Skeletal muscle satellite cell (primary cell): ENCODE data around the gene DDX24.
A peak's percentile ranks its signal among the peaks of the same experiment; 100 is the strongest.

Experiments used
- H3K27me3 ChIP-seq: 2 replicates; pipeline ENCODE4 v1.7.0; 2013; ENCODE audit warnings: low read length; ENCODE audit not compliant: control insufficient read depth, insufficient read depth
- H3K36me3 ChIP-seq: 2 replicates; pipeline ENCODE4 v1.7.0; 2013; ENCODE audit warnings: mild to moderate bottlenecking, control low read depth, low read length; ENCODE audit not compliant: insufficient read depth
- H3K4me1 ChIP-seq: 2 replicates; pipeline ENCODE4 v1.7.0; 2013; ENCODE audit warnings: low read length; ENCODE audit not compliant: control insufficient read depth, insufficient read depth
- H3K4me2 ChIP-seq: 2 replicates; pipeline ENCODE4 v1.7.0; 2013; ENCODE audit warnings: mild to moderate bottlenecking, low read length
- H3K4me3 ChIP-seq: 2 replicates; pipeline ENCODE4 v1.7.0; 2013; ENCODE audit warnings: low read length
- H3K9ac ChIP-seq: 2 replicates; pipeline ENCODE4 v1.7.0; 2013; ENCODE audit warnings: mild to moderate bottlenecking, low read depth, low read length, moderate library complexity
- H3K9me3 ChIP-seq: replicated peaks from 2 replicates; pipeline ENCODE4 v1.7.0; 2013; ENCODE audit warnings: mild to moderate bottlenecking, control low read depth, low read length

DDX24 gene

DNA sequence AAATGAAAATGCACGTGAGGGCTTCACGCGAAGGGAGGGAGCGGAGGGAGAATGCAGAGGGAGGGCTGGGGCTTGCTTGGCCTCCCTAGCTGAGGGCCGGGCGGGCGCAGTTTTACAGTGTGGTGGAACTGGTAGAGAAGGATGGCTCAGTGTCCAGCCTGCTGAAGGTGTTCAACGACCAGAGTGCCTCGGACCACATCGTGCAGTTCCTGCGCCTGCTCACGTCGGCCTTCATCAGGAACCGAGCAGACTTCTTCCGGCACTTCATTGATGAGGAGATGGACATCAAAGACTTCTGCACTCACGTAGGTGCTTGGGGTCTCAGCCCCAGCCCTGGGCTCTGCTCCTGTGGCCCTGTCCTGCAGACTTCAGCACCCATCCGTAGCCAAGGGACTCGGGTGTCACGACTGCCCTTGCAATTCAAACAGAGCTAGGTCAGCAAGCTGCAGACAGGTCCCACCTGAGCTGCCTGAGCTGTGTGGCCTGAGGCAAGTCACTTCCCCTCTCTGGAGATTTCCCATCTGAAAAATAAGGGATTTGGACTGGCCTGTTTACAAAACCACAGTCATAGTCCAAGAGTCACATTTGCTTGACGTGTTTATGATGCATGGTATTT, 36.4 kb downstream of the DDX24 start:
- Histone ChIP-seq H3K9me3 (no peaks in the 10 kb centered on the region), H3K27me3 (no peaks in the 10 kb centered on the region), H3K9ac (no peak overlapping the region), H3K36me3 (peaks cover 52% of the 10 kb centered on the region), H3K4me1 (peaks cover 14% of the 10 kb centered on the region), H3K4me2 (no peak overlapping the region), H3K4me3 (no peak overlapping the region)

DNA sequence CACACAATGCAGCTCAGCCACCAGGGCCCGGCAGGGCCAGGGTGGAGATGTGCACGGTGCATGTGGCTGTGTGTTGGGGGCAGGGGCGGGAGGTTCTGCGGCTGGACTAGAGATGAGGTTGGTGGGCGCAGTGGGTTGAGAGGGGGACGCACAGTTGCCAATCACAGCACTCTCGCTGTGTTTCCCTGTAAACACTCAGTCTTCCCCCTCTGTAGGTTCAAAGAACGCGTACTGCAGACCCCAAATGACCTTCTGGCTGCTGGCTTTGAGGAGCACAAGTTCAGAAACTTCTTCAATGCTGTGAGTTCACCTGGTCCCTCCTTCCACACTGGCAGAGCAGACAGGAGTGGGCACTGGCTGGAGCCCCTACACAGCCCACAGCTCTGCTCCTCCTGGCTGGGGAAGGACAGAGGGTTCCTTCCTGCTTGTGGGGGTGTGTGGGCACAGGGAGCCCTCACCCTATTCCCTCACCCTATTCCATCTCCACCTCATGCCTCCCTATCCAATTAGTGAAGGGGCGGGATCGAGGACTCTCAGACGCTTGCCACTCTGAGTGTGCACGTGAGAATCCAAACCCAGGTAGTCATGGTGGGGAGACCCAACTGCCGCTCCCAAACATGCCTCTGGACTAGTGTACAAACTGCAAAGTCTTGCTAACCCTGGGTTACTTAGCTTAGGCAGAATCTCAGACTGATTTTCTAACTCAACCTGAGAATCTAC, 37.1 kb downstream of the DDX24 start:
- Histone ChIP-seq H3K27me3 (no peaks in the 10 kb centered on the region), H3K9me3 (no peaks in the 10 kb centered on the region), H3K4me3 (no peak overlapping the region), H3K36me3 (peaks cover 45% of the 10 kb centered on the region), H3K4me2 (no peak overlapping the region), H3K9ac (no peak overlapping the region), H3K4me1 (peaks cover 14% of the 10 kb centered on the region)

DNA sequence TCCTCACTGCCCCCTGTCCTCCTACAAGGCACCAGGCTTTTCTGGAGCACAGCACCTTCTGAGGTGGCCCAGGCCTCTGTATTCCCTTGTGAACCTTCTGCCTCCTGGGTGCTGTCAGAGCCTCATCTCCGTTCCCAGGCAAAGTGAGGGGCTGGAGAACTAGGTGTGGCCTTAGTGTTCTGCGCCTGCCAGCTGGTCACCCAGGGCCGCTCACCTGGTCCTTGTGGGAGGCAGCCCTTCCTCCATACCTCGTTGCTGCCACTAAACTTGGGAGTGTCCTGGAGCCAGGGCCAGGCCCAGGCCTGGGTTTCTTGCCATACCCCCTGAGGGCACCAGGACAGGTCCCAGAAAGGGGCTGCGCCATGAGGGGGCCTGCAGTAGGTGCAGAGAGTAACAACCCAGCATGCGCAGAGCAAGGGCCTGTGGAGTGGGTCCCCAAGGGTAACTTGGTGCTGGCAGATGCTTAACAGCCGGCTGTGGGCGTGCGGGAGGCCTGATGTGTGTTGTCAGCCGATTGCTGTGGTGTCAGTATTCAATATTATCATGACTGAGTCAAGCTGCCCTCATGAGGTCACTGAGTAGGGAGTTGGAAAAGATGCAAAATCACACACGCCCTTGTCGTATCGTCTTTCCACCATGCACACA, 37.8 kb downstream of the DDX24 start:
- H3K9ac ChIP-seq: no peak overlapping the region
- H3K4me3 ChIP-seq: no peak overlapping the region
- H3K4me1 ChIP-seq: peaks cover 14% of the 10 kb centered on the region
- no peaks in the 10 kb centered on the region for H3K27me3 ChIP-seq
- H3K4me2 ChIP-seq: no peak overlapping the region
- H3K36me3 ChIP-seq: peaks cover 39% of the 10 kb centered on the region
- H3K9me3 ChIP-seq: no peaks in the 10 kb centered on the region

DNA sequence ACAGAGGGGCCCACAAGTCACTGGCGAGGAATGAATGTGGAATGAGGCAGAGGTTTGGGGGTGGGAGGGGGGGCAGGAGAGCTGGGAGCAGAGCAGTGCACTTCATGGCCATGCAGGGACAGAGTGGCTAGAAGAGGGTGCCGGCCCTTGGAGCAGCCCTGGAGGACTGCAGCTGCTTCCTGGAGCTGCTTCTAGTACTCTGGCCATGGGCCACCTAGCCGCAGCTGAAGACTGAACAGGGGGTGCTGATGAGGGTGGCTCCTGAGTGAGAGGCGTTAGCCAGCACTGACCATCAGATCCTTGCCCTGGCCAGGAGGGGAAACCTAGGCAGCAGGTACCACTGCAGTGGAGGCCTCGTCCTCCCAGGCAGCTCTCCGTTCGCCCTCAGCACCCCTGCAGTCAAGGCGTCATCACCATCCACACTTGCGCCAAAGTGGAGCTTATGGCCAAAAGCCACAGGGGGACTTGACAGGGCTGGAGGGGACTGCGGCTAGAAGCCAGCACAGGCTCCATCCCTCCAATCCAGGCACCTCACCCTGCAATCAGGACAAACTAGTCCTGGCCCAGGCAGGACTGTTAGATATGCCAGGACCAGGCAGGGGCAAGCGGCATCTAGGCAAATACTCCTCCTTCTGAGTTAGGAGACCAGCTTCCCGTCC, 38.4 kb downstream of the DDX24 start:
- Histone ChIP-seq H3K36me3 (peaks cover 32% of the 10 kb centered on the region), H3K4me3 (no peak overlapping the region), H3K9me3 (no peaks in the 10 kb centered on the region), H3K4me1 (peaks cover 14% of the 10 kb centered on the region), H3K9ac (no peak overlapping the region), H3K27me3 (no peaks in the 10 kb centered on the region), H3K4me2 (peak overlapping the region; percentile 21)

DNA sequence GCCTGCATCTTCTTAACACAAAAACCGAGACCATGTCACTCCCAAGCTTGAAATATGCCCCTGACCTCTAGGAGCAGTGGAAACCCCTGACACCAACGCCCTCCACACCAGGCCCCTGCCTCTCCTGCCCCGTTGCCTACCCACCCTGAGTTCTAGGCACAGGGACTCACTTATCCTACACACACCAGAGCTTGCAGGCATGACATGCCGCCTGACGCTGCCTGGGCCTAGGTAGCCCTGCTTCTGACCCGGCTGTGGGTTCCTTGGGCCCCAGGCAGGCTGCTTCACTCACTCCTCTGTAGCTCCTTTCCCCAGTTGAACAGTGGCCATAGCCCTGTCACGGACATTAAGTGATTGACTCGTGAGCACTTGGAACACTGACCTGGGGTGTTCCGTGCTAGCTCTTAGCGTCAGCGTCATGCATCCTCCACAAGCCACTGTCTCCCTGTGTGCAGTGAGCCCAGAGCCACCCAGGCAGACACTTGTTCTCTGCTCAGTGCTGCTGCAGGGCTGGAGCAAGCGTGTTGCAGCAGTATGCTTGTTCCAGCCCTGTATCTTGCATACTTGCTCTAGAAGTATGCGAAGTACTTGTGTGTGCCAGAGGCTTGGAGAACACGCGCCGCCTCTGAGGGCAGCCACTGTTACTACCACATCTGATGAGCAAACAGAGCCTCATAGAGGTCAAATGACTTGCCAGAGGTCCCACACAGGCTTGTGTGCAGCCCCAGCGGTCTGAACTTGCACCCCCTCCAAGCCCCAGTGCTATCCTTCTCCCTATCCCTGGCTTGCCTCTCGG, 39.3 kb downstream of the DDX24 start:
- H3K9ac ChIP-seq: no peak overlapping the region
- no peak overlapping the region for H3K4me3 ChIP-seq
- H3K27me3 ChIP-seq: no peaks in the 10 kb centered on the region
- peak overlapping the region; percentile 21 for H3K4me2 ChIP-seq
- no peaks in the 10 kb centered on the region for H3K9me3 ChIP-seq
- H3K36me3 ChIP-seq: peaks cover 24% of the 10 kb centered on the region
- H3K4me1 ChIP-seq: peaks cover 14% of the 10 kb centered on the region

DNA sequence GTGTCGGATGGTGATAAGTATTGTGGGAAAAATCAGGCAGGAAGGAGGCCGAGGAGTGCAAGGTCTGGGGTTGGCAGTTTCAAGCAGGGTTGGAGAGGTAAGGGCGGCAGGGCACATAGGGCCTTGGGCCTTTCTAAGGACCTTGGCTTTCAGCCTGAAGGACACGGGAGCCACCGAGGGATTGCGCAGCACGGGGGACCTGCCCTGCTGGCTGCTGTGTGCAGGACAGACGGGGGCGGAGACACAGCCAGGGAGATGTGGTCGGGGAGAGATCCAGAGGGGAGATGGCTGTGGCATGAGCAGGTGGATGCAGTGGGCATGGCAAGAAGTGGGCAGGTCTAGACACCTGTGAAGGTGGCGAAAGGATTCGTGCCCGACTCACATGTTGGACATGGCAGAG, 40.2 kb downstream of the DDX24 start:
- Histone ChIP-seq H3K4me3 (no peak overlapping the region), H3K36me3 (peaks cover 15% of the 10 kb centered on the region), H3K9ac (no peak overlapping the region), H3K9me3 (no peaks in the 10 kb centered on the region), H3K27me3 (no peaks in the 10 kb centered on the region), H3K4me1 (peaks cover 14% of the 10 kb centered on the region), H3K4me2 (no peak overlapping the region)

DNA sequence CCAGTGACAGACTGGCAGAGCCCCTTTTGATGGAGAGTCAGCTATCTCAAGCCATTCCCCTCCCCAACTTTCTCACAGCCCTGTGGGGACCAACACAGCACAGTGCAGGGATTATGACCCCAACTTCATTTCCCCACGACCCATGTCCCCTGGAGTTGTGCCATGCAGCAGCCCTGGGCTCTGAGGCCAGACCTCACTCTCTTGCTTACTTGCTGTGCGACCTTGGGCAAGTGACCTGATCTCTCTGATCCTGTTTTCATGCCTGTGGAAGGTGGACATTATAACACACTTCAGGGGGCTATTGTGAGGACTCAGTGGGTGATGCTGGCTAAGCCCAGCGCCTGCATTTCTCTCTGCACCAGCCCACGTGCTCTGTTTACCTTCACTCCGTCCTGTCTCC, 40.8 kb downstream of the DDX24 start:
- H3K4me2 ChIP-seq: no peak overlapping the region
- peaks cover 9% of the 10 kb centered on the region for H3K36me3 ChIP-seq
- no peaks in the 10 kb centered on the region for H3K9me3 ChIP-seq
- H3K4me1 ChIP-seq: peaks cover 14% of the 10 kb centered on the region
- no peak overlapping the region for H3K9ac ChIP-seq
- H3K4me3 ChIP-seq: no peak overlapping the region
- H3K27me3 ChIP-seq: no peaks in the 10 kb centered on the region

DNA sequence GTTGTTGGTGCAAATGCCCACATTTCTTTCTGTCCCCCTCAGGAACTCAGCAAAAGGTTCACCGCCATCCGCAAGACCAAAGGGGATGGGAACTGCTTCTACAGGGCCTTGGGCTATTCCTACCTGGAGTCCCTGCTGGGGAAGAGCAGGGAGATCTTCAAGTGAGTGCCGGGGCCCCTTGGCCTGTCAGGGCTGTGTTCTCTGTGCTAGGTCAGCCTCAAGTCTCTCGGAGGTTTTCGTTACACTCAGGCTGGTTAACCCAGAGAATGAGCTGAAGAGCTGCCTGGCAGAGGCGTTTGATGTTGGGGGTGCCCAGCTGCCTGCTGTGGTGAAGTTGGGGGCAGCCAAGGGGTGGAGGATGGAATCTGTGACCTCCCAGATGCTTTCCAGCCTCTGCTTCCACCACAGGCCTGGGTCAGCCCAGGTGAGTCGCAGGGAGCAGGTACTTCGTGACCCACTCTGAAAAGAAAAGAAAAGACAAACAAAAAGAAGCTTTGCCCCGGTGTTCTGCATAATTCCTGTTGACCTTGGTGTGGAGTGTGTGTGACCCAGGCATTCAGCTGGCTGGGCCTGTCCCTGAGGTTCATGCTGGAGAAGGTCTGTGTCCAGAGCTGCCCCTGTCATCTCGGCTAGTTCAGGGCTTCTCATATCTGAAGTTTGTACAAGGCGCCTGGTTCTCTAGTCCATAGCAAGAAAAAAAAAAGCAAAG, 41.9 kb downstream of the DDX24 start:
- H3K9me3 ChIP-seq: no peaks in the 10 kb centered on the region
- no peak overlapping the region for H3K9ac ChIP-seq
- no peak overlapping the region for H3K4me2 ChIP-seq
- H3K4me3 ChIP-seq: no peak overlapping the region
- H3K27me3 ChIP-seq: no peaks in the 10 kb centered on the region
- H3K4me1 ChIP-seq: peaks cover 14% of the 10 kb centered on the region
- no peaks in the 10 kb centered on the region for H3K36me3 ChIP-seq

DNA sequence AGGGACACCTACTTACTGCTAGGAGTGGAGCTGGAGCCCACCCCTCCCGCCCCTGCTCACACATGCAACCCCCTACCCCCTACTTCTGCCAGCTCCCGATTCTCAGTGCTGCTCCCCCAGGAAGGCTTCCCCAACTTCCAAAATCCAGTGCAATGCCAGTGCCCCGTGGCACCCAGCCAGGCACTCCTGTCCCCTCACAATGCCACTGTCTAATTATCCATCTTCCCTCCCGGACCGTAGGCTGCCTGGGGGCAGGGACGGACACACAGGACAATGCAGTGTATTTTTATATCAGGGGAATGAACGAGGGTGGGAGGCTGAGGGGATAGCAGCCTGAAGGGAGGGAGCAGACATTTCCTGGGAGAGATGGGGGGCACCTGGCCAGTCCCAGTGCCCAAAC, 42.5 kb downstream of the DDX24 start:
- H3K4me3 ChIP-seq: no peak overlapping the region
- H3K4me1 ChIP-seq: peaks cover 14% of the 10 kb centered on the region
- no peaks in the 10 kb centered on the region for H3K9me3 ChIP-seq
- H3K36me3 ChIP-seq: no peaks in the 10 kb centered on the region
- H3K4me2 ChIP-seq: no peak overlapping the region
- no peak overlapping the region for H3K9ac ChIP-seq
- no peaks in the 10 kb centered on the region for H3K27me3 ChIP-seq

DNA sequence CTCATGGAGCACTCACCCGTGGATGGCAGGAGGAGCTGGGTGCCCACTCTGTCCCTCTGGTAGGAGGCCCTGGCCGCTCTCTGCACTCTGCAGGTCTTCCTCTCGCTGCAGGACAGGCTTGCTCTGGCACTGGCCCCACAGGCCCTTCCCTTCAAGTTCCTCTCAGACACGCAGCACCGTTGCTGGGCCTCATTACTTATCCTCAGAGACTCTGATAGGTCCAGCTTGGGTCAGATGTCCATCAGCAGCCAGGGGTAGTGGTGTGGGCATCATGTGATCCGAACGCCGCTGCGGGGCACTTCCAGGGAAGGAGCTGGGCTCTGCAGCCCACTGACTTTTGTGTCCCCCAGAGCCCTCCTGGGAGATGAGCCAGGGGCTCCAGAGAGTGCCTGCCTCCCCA, 43.0 kb downstream of the DDX24 start:
- Histone ChIP-seq H3K4me1 (peaks cover 14% of the 10 kb centered on the region), H3K4me3 (no peak overlapping the region), H3K4me2 (no peak overlapping the region), H3K9me3 (no peaks in the 10 kb centered on the region), H3K27me3 (no peaks in the 10 kb centered on the region), H3K9ac (no peak overlapping the region), H3K36me3 (no peaks in the 10 kb centered on the region)
